Measurements from ENCODE around the gene TEX261.

- TF ChIP-seq FOXM1 (IDR thresholded peaks at IDR 0.05; ENCODE audit: borderline replicate concordance), result no peak
- no peak for TF ChIP-seq TARDBP (IDR thresholded peaks at IDR 0.05)
- TF ChIP-seq BHLHE40 (IDR thresholded peaks at IDR 0.05; ENCODE audit: borderline replicate concordance), result no peak
- no peak for TF ChIP-seq HDGF (IDR thresholded peaks at IDR 0.05; ENCODE audit: borderline replicate concordance)
- no peak for TF ChIP-seq SUZ12 (IDR thresholded peaks at IDR 0.05)
- no peak for TF ChIP-seq SP1 (IDR thresholded peaks at IDR 0.05)
- TF ChIP-seq ELF4 (IDR thresholded peaks at IDR 0.05), result no peak
Observed at GRCh38 chr2:70986499-70987189, 8.0 kb downstream of the TEX261 start.
